K562 (cell line): ENCODE data around the gene MARK3.

Experiments
- ARID3A ChIP-seq: IDR thresholded peaks from 2 replicates; pipeline ENCODE4 v1.6.1; 2012; ENCODE audit warnings: low read depth, low read length, improper control_type of control experiment, borderline replicate concordance
- BCLAF1 ChIP-seq, 2 experiments: fragments of 450-650 bp in 1 of 2; IDR thresholded peaks; 2 replicates each; pipeline ENCODE4 v1.6.1; 2011 to 2017; ENCODE audit warnings: low read depth in 2 of 2, antibody characterized with exemption in 1 of 2, borderline replicate concordance in 1 of 2, low read length in 1 of 2, mild to moderate bottlenecking in 1 of 2, mixed read lengths in 1 of 2; ENCODE audit not compliant: control insufficient read depth in 1 of 2
- PHF20 ChIP-seq: fragments of 450-650 bp; IDR thresholded peaks from 2 replicates; pipeline ENCODE4 v1.6.1; 2018; ENCODE audit not compliant: partially characterized antibody
- POLR2A ChIP-seq: fragments of 450-650 bp; conservative IDR thresholded peaks from 2 replicates; pipeline ENCODE4 v1.6.1; 2016
- TAF1 ChIP-seq: IDR thresholded peaks from 2 replicates; pipeline ENCODE4 v1.6.1; 2011; ENCODE audit warnings: mild to moderate bottlenecking, low read length, moderate library complexity; ENCODE audit not compliant: insufficient read depth, control insufficient read depth, severe bottlenecking; ENCODE audit errors: extremely low read depth
- TFAM ChIP-seq: fragments of 250-450 bp; sonication (Bioruptor Pico); conservative IDR thresholded peaks from 2 replicates; pipeline ENCODE4 v1.5.0; 2021; ENCODE audit warnings: mild to moderate bottlenecking, moderate library complexity

- no peak for TF ChIP-seq ARID3A
- no peak for TF ChIP-seq PHF20
- TF ChIP-seq TAF1, result no peak
- no peak for TF ChIP-seq BCLAF1 (IDR thresholded peaks at IDR 0.05; ENCODE audit: borderline replicate concordance in 1 of 2, control insufficient read depth in 1 of 2, low read depth in 2 of 2, low read length in 1 of 2)
- no peak for TF ChIP-seq TFAM (CRISPR knock-in tag)
- no peak for TF ChIP-seq POLR2A
Observed at GRCh38 chr14:103495854-103496253, 110.6 kb downstream of the MARK3 start.
